ENCODE measurements around the gene TBCA.

The TBCA gene

GRCh38 chr5:77641397-77641943 lies 134.7 kb downstream of the TBCA start:
- no peak for DNase-seq

Measured in activated CD4-positive, alpha-beta T cell treated with anti-CD3 and anti-CD28 coated beads for 1 hour (primary cell).